ENCODE results near the gene ICAM5.

Gene ICAM5

DNA sequence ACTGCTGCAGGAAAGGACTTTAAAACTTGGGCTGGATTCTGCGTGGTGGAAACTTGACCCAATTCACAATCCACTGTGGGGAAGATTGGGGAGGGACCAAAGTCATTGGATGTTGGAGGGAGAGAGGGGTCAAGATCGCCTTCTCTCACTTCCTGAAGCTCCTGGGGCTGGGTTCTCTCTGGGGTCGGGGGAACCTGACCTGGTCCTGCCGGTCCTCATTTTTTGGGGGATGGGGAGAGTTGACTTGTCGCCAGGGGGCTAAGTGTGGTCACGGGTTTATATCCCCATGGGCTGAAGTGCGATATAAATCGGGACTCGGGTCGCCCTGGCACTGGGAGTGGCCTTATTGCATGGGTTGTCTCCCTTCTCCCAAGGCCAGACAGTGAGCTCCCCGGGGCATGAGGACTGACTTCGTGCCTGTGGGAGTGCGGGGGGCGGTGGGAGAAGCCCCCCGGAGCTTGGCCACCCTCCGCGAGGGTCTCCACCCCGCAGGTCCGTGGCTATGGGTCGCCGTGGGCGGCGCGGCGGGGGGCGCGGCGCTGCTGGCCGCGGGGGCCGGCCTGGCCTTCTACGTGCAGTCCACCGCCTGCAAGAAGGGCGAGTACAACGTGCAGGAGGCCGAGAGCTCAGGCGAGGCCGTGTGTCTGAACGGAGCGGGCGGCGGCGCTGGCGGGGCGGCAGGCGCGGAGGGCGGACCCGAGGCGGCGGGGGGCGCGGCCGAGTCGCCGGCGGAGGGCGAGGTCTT lies 6.3 kb downstream of the ICAM5 start:
- TF ChIP-seq YY1 (IDR thresholded peaks at IDR 0.05; ENCODE audit: low read depth) (no peak), CEBPB (IDR thresholded peaks at IDR 0.05) (no peak), EGR1 (IDR thresholded peaks at IDR 0.05) (no peak), TCF12 (IDR thresholded peaks at IDR 0.05; ENCODE audit: low read depth) (no peak), EP300 (IDR thresholded peaks at IDR 0.05; ENCODE audit: borderline replicate concordance) (no peak), NFIC (IDR thresholded peaks at IDR 0.05) (no peak), TEAD4 (IDR thresholded peaks at IDR 0.05) (no peak), CREB1 (IDR thresholded peaks at IDR 0.05; ENCODE audit: low read depth) (no peak), FOXM1 (IDR thresholded peaks at IDR 0.05; ENCODE audit: borderline replicate concordance, low read depth) (no peak), RAD21 (IDR thresholded peaks at IDR 0.05; ENCODE audit: low read depth) (no peak)

DNA sequence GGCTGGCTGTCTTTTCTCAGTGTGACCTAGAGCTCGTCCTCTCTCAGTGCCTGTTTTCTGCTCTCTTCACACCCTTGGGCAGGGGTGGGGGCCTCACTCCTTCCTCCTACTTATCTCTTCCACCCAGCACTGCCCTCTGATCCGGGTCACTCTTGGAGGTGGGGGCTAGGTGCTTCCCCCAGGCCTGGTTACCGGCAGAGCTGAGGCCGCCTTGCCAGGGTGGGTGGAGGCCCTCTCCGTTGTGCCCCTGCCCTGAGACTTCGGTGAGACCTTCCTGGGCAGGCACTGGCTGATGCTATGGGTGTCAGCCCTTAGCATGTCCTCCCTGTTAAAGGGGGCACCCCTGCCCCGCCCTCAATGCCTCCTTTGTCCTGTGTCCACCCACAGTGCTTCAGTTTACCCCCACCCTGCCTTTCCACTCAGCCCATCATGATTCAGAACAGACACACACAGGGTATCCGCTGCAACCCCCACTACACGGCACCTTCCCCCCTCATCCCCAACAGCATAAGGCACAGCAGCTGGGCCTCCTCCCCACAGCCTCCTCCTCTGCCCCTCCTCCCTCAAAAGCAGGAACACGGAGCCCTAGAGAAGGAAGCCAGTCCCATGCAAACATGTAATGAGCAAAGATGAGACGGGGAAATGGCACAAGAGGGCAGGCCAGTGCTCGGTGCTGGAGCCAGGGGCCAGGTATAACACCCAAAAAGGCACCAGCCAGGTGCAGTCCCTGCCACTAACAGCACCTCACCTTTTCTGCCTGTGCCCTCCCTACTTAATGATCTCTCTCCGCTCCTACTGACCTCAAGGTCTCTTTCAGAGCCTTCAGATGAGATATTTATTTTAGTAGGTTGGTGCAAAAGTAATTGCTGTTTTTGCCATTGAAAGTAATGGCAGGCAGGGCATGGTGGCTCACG lies 10.1 kb downstream of the ICAM5 start:
- TF ChIP-seq EGR1 (IDR thresholded peaks at IDR 0.05) (no peak), CEBPB (IDR thresholded peaks at IDR 0.05) (no peak), EP300 (IDR thresholded peaks at IDR 0.05; ENCODE audit: borderline replicate concordance) (no peak), TAF1 (IDR thresholded peaks at IDR 0.05; ENCODE audit: low read depth) (no peak), TEAD4 (IDR thresholded peaks at IDR 0.05) (no peak), CREB1 (IDR thresholded peaks at IDR 0.05; ENCODE audit: low read depth) (no peak), ZBTB7A (IDR thresholded peaks at IDR 0.05; ENCODE audit: low read depth) (no peak), FOXM1 (IDR thresholded peaks at IDR 0.05; ENCODE audit: borderline replicate concordance, low read depth) (no peak), YY1 (IDR thresholded peaks at IDR 0.05; ENCODE audit: low read depth) (no peak), RAD21 (IDR thresholded peaks at IDR 0.05; ENCODE audit: low read depth) (no peak), NFIC (IDR thresholded peaks at IDR 0.05) (no peak), TCF12 (IDR thresholded peaks at IDR 0.05; ENCODE audit: low read depth) (no peak)
- TF ChIP-seq, protein P1, sequence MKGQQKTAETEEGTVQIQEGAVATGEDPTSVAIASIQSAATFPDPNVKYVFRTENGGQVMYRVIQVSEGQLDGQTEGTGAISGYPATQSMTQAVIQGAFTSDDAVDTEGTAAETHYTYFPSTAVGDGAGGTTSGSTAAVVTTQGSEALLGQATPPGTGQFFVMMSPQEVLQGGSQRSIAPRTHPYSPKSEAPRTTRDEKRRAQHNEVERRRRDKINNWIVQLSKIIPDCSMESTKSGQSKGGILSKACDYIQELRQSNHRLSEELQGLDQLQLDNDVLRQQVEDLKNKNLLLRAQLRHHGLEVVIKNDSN (IDR thresholded peaks at IDR 0.05) = no peak
- TF ChIP-seq, protein P2, sequence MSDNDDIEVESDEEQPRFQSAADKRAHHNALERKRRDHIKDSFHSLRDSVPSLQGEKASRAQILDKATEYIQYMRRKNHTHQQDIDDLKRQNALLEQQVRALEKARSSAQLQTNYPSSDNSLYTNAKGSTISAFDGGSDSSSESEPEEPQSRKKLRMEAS (IDR thresholded peaks at IDR 0.05) = no peak
- TF ChIP-seq, protein P3, sequence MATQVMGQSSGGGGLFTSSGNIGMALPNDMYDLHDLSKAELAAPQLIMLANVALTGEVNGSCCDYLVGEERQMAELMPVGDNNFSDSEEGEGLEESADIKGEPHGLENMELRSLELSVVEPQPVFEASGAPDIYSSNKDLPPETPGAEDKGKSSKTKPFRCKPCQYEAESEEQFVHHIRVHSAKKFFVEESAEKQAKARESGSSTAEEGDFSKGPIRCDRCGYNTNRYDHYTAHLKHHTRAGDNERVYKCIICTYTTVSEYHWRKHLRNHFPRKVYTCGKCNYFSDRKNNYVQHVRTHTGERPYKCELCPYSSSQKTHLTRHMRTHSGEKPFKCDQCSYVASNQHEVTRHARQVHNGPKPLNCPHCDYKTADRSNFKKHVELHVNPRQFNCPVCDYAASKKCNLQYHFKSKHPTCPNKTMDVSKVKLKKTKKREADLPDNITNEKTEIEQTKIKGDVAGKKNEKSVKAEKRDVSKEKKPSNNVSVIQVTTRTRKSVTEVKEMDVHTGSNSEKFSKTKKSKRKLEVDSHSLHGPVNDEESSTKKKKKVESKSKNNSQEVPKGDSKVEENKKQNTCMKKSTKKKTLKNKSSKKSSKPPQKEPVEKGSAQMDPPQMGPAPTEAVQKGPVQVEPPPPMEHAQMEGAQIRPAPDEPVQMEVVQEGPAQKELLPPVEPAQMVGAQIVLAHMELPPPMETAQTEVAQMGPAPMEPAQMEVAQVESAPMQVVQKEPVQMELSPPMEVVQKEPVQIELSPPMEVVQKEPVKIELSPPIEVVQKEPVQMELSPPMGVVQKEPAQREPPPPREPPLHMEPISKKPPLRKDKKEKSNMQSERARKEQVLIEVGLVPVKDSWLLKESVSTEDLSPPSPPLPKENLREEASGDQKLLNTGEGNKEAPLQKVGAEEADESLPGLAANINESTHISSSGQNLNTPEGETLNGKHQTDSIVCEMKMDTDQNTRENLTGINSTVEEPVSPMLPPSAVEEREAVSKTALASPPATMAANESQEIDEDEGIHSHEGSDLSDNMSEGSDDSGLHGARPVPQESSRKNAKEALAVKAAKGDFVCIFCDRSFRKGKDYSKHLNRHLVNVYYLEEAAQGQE (IDR thresholded peaks at IDR 0.05; ENCODE audit: low read depth) = no peak

DNA sequence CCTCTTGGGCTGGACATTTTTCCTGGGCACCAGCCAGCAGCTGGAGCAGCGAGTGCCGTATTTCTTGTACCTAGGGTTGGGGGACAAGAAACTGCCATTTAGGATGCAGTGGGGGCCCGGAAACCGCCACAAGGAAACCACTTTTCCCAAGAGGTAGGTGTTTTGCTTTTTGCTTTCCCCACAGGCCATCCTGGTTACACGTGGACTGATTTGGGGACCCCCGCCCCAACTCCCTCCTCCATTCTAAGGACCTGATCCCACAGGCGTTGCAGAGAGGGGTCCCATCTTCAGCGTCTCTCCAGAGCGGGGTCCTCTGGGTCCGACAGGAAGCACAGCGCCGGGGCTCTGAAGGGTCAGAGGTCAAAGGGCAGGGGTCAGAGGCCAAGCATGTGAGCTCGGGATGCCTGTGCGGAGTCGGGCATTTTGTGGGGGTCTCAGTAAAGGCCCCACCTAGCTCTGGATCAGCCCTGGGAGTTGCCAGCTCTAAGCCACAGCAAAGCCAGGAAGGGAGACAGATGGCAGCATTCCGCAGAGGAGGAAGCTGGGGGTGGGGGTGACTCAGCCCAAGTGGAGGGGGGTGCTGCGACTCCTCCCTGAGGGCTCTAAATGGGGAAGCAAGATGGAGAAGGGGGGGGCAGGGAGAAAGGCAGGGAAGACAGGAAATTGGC lies 15.5 kb downstream of the ICAM5 start:
- TF ChIP-seq TEAD4 (IDR thresholded peaks at IDR 0.05) (no peak), ZBTB7A (IDR thresholded peaks at IDR 0.05; ENCODE audit: low read depth) (0 out of 2 replicates have a peak, but pooled peaks have one; percentile 25)

DNA sequence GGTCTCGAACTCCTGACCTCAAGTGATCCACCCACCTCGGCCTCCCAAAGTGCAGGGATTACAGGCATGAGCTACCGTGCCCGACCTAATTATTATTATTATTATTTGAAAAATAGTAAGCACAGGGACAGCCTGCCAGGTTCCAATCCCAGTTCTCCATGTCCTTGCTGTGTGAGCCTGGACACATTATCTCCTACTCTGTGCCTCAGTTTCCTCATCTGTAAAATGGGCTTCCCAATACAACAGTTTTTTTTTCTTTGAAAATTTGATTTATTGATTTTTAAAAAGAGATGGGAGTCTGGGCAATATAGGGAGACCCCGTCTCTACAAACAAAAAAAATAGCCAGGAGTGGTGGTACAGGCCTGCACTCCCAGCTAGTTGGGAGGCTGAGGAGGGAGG lies 16.6 kb downstream of the ICAM5 start:
- no peak for TF ChIP-seq TCF12 (IDR thresholded peaks at IDR 0.05; ENCODE audit: low read depth)
- TF ChIP-seq CREB1 (IDR thresholded peaks at IDR 0.05; ENCODE audit: low read depth) = no peak
- no peak for TF ChIP-seq NFIC (IDR thresholded peaks at IDR 0.05)
- TF ChIP-seq, protein P3 (IDR thresholded peaks at IDR 0.05; ENCODE audit: low read depth) = no peak
- no peak for TF ChIP-seq TAF1 (IDR thresholded peaks at IDR 0.05; ENCODE audit: low read depth)
- TF ChIP-seq, protein P2 (IDR thresholded peaks at IDR 0.05) = no peak
- no peak for TF ChIP-seq YY1 (IDR thresholded peaks at IDR 0.05; ENCODE audit: low read depth)
- no peak for TF ChIP-seq ZBTB7A (IDR thresholded peaks at IDR 0.05; ENCODE audit: low read depth)
- no peak for TF ChIP-seq EGR1 (IDR thresholded peaks at IDR 0.05)
- no peak for TF ChIP-seq RAD21 (IDR thresholded peaks at IDR 0.05; ENCODE audit: low read depth)

DNA sequence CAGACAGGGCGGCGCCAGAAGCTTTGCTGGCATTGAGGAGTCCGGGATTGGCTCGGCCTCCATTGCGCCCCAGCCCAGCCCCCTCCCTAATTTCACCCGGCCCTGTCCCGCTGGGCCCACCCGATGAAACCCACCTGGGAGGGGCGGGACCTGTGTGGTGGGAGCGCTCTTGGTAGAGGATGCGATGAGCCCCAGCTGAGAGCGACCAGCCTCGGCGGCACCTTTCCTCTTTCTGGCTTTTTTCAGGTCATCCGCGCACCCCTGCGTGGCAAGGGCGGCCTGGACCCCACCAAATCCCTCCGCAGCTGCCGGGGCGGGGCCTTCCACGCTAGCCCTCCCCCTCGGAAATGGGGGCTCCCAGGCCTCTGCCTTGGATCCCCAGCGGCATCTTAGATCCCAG lies 19.7 kb downstream of the ICAM5 start, which contains the start of gene ZGLP1:
Gene ZGLP1, minus strand, starts transcription at position 393 of the 400 bp plus-strand sequence.
- TF ChIP-seq, protein P3 (IDR thresholded peaks at IDR 0.05; ENCODE audit: low read depth) = no peak
- no peak for TF ChIP-seq CREB1 (IDR thresholded peaks at IDR 0.05; ENCODE audit: low read depth)
- no peak for TF ChIP-seq EP300 (IDR thresholded peaks at IDR 0.05; ENCODE audit: borderline replicate concordance)
- TF ChIP-seq TAF1 (IDR thresholded peaks at IDR 0.05; ENCODE audit: low read depth) = no peak
- TF ChIP-seq FOXM1 (IDR thresholded peaks at IDR 0.05; ENCODE audit: borderline replicate concordance, low read depth) = no peak
- no peak for TF ChIP-seq TEAD4 (IDR thresholded peaks at IDR 0.05)
- TF ChIP-seq TCF12 (IDR thresholded peaks at IDR 0.05; ENCODE audit: low read depth) = no peak
- no peak for TF ChIP-seq YY1 (IDR thresholded peaks at IDR 0.05; ENCODE audit: low read depth)
- no peak for TF ChIP-seq NFIC (IDR thresholded peaks at IDR 0.05)
- TF ChIP-seq RAD21 (IDR thresholded peaks at IDR 0.05; ENCODE audit: low read depth) = no peak

Data from Ishikawa (cell line).